Ovary (tissue), 9 donors: ENCODE results near the gene NFU1. TPM values are rescaled to one million over a fixed set of nuclear protein-coding genes. Genes with fewer than 3 reads are reported as not detected.
A peak's percentile ranks its signal among the peaks of the same experiment; 100 is the strongest.

ENCODE experiments used
- DNase-seq, 5 donors: peaks; one replicate each; pipeline ENCODE4 v3.0.0-alpha.2; 2019 to 2020
- H3K27ac ChIP-seq, 2 donors: fragments of 200-600 bp; one replicate each; pipeline versions ENCODE4 v1.5.1 to v1.8.0; 2019 to 2022
- H3K27me3 ChIP-seq: fragments of 200-600 bp; one replicate; pipeline ENCODE4 v1.8.0; 2022
- H3K36me3 ChIP-seq: fragments of 200-600 bp; sonication (generic); one replicate; pipeline ENCODE4 v1.5.1; 2019
- H3K4me1 ChIP-seq: one replicate; pipeline ENCODE4 v1.8.1; 2013; ENCODE audit warnings: mild to moderate bottlenecking, moderate library complexity; ENCODE audit not compliant: insufficient read depth
- H3K4me3 ChIP-seq: fragments of 200-600 bp; sonication (generic); one replicate; pipeline ENCODE4 v1.5.1; 2017
- H3K9me3 ChIP-seq, 2 donors: fragments of 200-600 bp in 1 of 2; sonication (generic) in 1 of 2; one replicate each; pipeline versions ENCODE4 v1.5.1 to v1.8.1; 2013 to 2019; ENCODE audit warnings: mild to moderate bottlenecking in 1 of 2, moderate library complexity in 1 of 2
- EP300 ChIP-seq: sonication (generic); formaldehyde crosslinking; IDR thresholded peaks from one replicate; pipeline ENCODE4 v1.6.1; 2017; ENCODE audit warnings: antibody characterized with exemption
- POLR2A ChIP-seq: fragments of 450-650 bp; IDR thresholded peaks from one replicate; pipeline ENCODE4 v1.6.1; 2017; ENCODE audit warnings: antibody characterized with exemption, mild to moderate bottlenecking, moderate library complexity
- WGBS, 3 donors: extraction: QIAGEN DNeasy Blood & Tissue Kit in 1 of 3; methylation state at CpG; one replicate each; pipeline versions ENCODE4 v1.1.5 to v1.1.7; 2013 to 2017; 5-methylcytosine and 5-hydroxymethylcytosine counted together
- intact Hi-C, 4 donors: fragments of 100-400 bp; cut with DNase I; formaldehyde crosslinking; loops; one replicate each; pipeline versions ENCODE4 v1.11.0 to v1.15.1; 2022 to 2023
- polyA plus RNA-seq, 2 donors: library from polyadenylated mRNA; stranded (reverse); fragments of 200-250 nt in 1 of 2; fragments of 350-450 nt in 1 of 2; fragmentation: Illumina TruSeq in 1 of 2; extraction: RNeasy Lipid Tissue Mini Kit (QIAGEN cat#74804) in 1 of 2; gene quantifications; one replicate each; pipeline ENCODE4 v1.2.3, GENCODE V29; 2013 to 2014
- total RNA-seq, 7 donors: library from RNA; depleted of rRNA in 2 of 7; stranded (reverse); fragments of >200 nt in 2 of 7; fragmentation: NEBNext Ultra II Directional in 3 of 7; extraction: Animal tissue kit (Norgen Biotek cat#: 25700) in 3 of 7; gene quantifications; one replicate each; pipeline versions ENCODE4 v1.1.0 to v1.2.4, GENCODE V29; 2016 to 2023
- TF ChIP-seq, protein P1 (sequence below), 3 donors: fragments of 450-650 bp in 2 of 3; fragments of 200-600 bp in 1 of 3; IDR thresholded peaks; one replicate each; pipeline versions ENCODE4 v1.5.1 to v1.8.0; 2016 to 2022; ENCODE audit warnings: antibody characterized with exemption in 3 of 3, mild to moderate bottlenecking in 1 of 3
- donor health status: DM: no; HTN: no; CAD: no; lungs with moderate emphysema.
- donor health status: DM: no; HTN: no; CAD: no.
- donor health status: Bipolar disorder and iron deficiency.
- donor health status: DM: yes; HTN: yes; CAD: no.
- donor health status: DM: no; HTN: no; CAD: no.
- donor health status: DM: yes; HTN: yes; CAD: no.

The NFU1 gene
- total and polyA plus RNA-seq, 9 donors, result 39.0 to 59.5 (median 48.1) TPM

GRCh38 chr2:69437751-69438154 lies 518 bp upstream of the NFU1 start:
- peak in 3 of 5 donors; percentile 50 to 73 (median 67) for DNase-seq
- Histone ChIP-seq H3K27me3 (no peaks in the 10 kb centered on the region), H3K4me3 (peak overlapping the region; percentile 66), H3K4me1 (peaks cover 13% of the 10 kb centered on the region), H3K36me3 (no peaks in the 10 kb centered on the region), H3K9me3 (no peaks in the 10 kb centered on the region), H3K27ac (peak overlapping the region; percentile 92 to 93)
- intact Hi-C loops, result no loop called here
- TF ChIP-seq POLR2A (no peak), EP300 (no peak)
- TF ChIP-seq, protein P1, sequence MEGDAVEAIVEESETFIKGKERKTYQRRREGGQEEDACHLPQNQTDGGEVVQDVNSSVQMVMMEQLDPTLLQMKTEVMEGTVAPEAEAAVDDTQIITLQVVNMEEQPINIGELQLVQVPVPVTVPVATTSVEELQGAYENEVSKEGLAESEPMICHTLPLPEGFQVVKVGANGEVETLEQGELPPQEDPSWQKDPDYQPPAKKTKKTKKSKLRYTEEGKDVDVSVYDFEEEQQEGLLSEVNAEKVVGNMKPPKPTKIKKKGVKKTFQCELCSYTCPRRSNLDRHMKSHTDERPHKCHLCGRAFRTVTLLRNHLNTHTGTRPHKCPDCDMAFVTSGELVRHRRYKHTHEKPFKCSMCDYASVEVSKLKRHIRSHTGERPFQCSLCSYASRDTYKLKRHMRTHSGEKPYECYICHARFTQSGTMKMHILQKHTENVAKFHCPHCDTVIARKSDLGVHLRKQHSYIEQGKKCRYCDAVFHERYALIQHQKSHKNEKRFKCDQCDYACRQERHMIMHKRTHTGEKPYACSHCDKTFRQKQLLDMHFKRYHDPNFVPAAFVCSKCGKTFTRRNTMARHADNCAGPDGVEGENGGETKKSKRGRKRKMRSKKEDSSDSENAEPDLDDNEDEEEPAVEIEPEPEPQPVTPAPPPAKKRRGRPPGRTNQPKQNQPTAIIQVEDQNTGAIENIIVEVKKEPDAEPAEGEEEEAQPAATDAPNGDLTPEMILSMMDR (IDR thresholded peaks at IDR 0.05), result no peak
- WGBS, 3 donors, result 47 to 65% (median 61%) methylated on average over 7 of the region's 7 CpGs

DNA sequence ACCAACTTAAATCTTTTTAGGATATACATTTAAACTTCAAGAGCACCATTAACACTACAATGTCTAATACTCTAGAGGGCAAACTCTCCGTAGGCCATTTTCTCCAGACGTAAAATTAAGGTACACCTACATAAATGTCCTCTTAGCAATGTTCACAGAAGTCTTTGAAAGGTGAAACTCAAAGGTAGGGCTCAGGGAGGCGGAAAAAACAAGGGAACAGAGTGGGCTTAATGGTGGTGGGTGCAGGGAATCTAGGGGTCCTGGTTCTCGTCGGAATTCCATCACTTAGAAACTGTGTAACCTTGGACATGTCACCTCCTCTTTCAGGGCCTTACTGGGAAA lies 668 bp downstream of the NFU1 start:
- WGBS, 3 donors, result 2 to 6% (median 3%) methylated on average over 5 of the region's 5 CpGs
- intact Hi-C loops, result no loop called here
- peaks cover 13% of the 10 kb centered on the region for H3K4me1 ChIP-seq
- H3K27ac ChIP-seq, result peak overlapping the region; percentile 92 to 93
- H3K36me3 ChIP-seq, result no peaks in the 10 kb centered on the region
- no peaks in the 10 kb centered on the region for H3K9me3 ChIP-seq
- peak overlapping the region; percentile 66 for H3K4me3 ChIP-seq
- no peak for TF ChIP-seq EP300
- TF ChIP-seq POLR2A, result no peak
- TF ChIP-seq, protein P1 (IDR thresholded peaks at IDR 0.05), result no peak
- no peak for DNase-seq
- H3K27me3 ChIP-seq, result no peaks in the 10 kb centered on the region

DNA sequence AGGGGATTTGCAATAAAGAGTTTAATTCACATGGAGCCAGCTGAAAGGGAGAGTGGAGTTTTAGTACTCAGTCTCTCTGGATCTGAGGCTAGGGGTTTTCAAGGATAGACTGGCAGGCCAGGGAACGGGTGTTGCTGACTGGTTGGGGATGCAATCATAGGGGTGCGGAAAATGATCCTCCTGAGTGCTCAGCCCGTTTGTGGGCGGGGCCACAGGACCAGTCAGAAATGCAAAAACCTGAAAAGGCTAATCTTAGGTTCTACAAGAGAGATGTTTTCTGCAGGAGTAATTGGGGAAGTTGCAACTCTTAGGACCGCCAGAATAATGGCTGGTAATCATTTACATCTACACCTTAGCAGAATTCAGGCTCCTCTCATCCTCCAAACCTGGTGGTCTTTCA lies 2.5 kb downstream of the NFU1 start:
- DNase-seq, result no peak
- H3K36me3 ChIP-seq, result no peaks in the 10 kb centered on the region
- intact Hi-C loops, result no loop called here
- no peak overlapping the region for H3K27ac ChIP-seq
- TF ChIP-seq POLR2A, result no peak
- no peaks in the 10 kb centered on the region for H3K27me3 ChIP-seq
- no peak overlapping the region for H3K4me3 ChIP-seq
- 75 to 80% (median 77%) methylated on average over 5 of the region's 5 CpGs for WGBS, 3 donors
- H3K9me3 ChIP-seq, result no peaks in the 10 kb centered on the region
- H3K4me1 ChIP-seq, result peaks cover 13% of the 10 kb centered on the region

- peaks cover under 1% of the 10 kb centered on the region for H3K4me1 ChIP-seq
- H3K36me3 ChIP-seq, result no peaks in the 10 kb centered on the region
- H3K4me3 ChIP-seq, result no peak overlapping the region
- H3K9me3 ChIP-seq, result no peaks in the 10 kb centered on the region
- DNase-seq, result no peak
- 86 to 89% (median 88%) methylated on average over 6 of the region's 6 CpGs for WGBS, 3 donors
- intact Hi-C loops, result no loop called here
- H3K27ac ChIP-seq, result no peak overlapping the region
- no peaks in the 10 kb centered on the region for H3K27me3 ChIP-seq
- TF ChIP-seq, protein P1 (IDR thresholded peaks at IDR 0.05), result no peak
- no peak for TF ChIP-seq POLR2A
- TF ChIP-seq EP300, result no peak
Observed at GRCh38 chr2:69429491-69430183, 7.6 kb downstream of the NFU1 start.

GRCh38 chr2:69428981-69429380 lies 8.3 kb downstream of the NFU1 start:
- Histone ChIP-seq H3K27me3 (no peaks in the 10 kb centered on the region), H3K36me3 (no peaks in the 10 kb centered on the region), H3K9me3 (no peaks in the 10 kb centered on the region), H3K4me1 (no peaks in the 10 kb centered on the region), H3K27ac (no peak overlapping the region), H3K4me3 (no peak overlapping the region)
- DNase-seq, result no peak
- 75 to 87% (median 76%) methylated on average over 2 of the region's 2 CpGs for WGBS, 3 donors
- TF ChIP-seq, protein P1 (IDR thresholded peaks at IDR 0.05), result no peak
- no peak for TF ChIP-seq EP300
- no peak for TF ChIP-seq POLR2A
- intact Hi-C loops, result no loop called here
